ENCODE measurements around the gene KCNMA1. TPM values are rescaled to one million over a fixed set of nuclear protein-coding genes. Genes with fewer than 3 reads are reported as not detected.

The KCNMA1 gene
- total and polyA plus RNA-seq, 9 of the 15 experiments (the other 6 are each of a cell fraction or from before 2014, with no cell fraction given), result 0.01 to 0.95 (median 0.15) TPM; not detected in 4

- TF ChIP-seq, protein P1, sequence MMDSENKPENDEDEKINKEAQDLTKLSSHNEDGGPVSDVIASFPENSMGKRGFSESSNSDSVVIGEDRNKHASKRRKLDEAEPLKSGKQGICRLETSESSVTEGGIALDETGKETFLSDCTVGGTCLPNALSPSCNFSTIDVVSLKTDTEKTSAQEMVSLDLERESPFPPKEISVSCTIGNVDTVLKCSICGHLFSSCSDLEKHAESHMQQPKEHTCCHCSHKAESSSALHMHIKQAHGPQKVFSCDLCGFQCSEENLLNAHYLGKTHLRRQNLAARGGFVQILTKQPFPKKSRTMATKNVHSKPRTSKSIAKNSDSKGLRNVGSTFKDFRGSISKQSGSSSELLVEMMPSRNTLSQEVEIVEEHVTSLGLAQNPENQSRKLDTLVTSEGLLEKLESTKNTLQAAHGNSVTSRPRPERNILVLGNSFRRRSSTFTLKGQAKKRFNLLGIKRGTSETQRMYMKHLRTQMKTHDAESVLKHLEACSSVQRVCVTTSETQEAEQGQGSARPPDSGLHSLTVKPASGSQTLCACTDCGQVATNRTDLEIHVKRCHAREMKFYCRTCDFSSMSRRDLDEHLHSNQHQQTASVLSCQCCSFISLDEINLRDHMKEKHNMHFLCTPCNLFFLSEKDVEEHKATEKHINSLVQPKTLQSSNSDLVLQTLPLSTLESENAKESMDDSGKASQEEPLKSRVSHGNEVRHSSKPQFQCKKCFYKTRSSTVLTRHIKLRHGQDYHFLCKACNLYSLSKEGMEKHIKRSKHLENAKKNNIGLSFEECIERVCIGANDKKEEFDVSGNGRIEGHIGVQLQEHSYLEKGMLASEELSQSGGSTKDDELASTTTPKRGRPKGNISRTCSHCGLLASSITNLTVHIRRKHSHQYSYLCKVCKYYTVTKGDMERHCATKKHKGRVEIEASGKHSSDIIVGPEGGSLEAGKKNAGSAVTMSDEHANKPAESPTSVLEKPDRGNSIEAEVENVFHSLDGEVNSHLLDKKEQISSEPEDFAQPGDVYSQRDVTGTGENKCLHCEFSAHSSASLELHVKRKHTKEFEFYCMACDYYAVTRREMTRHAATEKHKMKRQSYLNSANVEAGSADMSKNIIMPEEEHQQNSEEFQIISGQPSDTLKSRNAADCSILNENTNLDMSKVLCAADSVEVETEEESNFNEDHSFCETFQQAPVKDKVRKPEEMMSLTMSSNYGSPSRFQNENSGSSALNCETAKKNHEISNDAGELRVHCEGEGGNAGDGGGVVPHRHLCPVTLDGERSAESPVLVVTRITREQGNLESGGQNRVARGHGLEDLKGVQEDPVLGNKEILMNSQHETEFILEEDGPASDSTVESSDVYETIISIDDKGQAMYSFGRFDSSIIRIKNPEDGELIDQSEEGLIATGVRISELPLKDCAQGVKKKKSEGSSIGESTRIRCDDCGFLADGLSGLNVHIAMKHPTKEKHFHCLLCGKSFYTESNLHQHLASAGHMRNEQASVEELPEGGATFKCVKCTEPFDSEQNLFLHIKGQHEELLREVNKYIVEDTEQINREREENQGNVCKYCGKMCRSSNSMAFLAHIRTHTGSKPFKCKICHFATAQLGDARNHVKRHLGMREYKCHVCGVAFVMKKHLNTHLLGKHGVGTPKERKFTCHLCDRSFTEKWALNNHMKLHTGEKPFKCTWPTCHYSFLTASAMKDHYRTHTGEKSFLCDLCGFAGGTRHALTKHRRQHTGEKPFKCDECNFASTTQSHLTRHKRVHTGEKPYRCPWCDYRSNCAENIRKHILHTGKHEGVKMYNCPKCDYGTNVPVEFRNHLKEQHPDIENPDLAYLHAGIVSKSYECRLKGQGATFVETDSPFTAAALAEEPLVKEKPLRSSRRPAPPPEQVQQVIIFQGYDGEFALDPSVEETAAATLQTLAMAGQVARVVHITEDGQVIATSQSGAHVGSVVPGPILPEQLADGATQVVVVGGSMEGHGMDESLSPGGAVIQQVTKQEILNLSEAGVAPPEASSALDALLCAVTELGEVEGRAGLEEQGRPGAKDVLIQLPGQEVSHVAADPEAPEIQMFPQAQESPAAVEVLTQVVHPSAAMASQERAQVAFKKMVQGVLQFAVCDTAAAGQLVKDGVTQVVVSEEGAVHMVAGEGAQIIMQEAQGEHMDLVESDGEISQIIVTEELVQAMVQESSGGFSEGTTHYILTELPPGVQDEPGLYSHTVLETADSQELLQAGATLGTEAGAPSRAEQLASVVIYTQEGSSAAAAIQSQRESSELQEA (IDR thresholded peaks at IDR 0.05; ENCODE audit: low read depth), result no peak
- TF ChIP-seq ZKSCAN1 (IDR thresholded peaks at IDR 0.05; ENCODE audit: low read depth, low read length), result no peak
These were observed 275.8 kb downstream of the KCNMA1 start (continued) for GRCh38 chr10:77361831-77362230.

- Histone ChIP-seq H3K9ac (ENCODE audit: insufficient read depth in 1 of 2, low read depth in 2 of 2, low read length in 2 of 2) (no peak overlapping the region), H3K79me2 (ENCODE audit: control insufficient read depth, insufficient read depth, low read length) (no peaks in the 10 kb centered on the region), H3K9me3 (replicated peaks; ENCODE audit: control insufficient read depth, insufficient read depth, low read depth, low read length) (no peaks in the 10 kb centered on the region), H3K27me3 (ENCODE audit: control insufficient read depth in 2 of 2, insufficient read depth in 2 of 2, low read length in 2 of 2) (peaks cover 0 to 27% of the 10 kb centered on the region in 2 experiments; a peak in 3 of 5 replicates), H3K4me2 (ENCODE audit: insufficient read depth, low read length) (no peak overlapping the region), H2AFZ (ENCODE audit: low read depth, low read length) (no peak overlapping the region), H3K4me3 (no peak overlapping the region), H3K36me3 (ENCODE audit: control insufficient read depth, insufficient read depth, low read length) (no peaks in the 10 kb centered on the region), H3K4me1 (replicated peaks in 1 of 2; ENCODE audit: control insufficient read depth in 2 of 2, insufficient read depth in 2 of 2, low read length in 2 of 2) (no peaks in the 10 kb centered on the region), H3K27ac (ENCODE audit: extremely low read depth, low read depth, low read length) (no peak overlapping the region), H4K20me1 (replicated peaks; ENCODE audit: control insufficient read depth, insufficient read depth, low read length) (no peaks in the 10 kb centered on the region; the same call in 1 of the 2 replicates), H3K9me1 (ENCODE audit: control insufficient read depth, insufficient read depth, low read length) (no peaks in the 10 kb centered on the region)
- CTCF ChIA-PET (ENCODE audit: low intra/inter-chr PET ratio), result no interaction called here
- intact Hi-C loops (cut with micrococcal nuclease) (no loop called here), in situ Hi-C loops (cut with MboI) (no loop called here)
- 2% methylated on average over 9 of the region's 9 CpGs for WGBS (ENCODE audit: insufficient coverage, low coverage, missing lambda C conversion rate)
- ATAC-seq (no peak; the same call in 2 of the 3 replicates), FAIRE-seq (no peak), DNase-seq (ENCODE audit: extremely low read depth in 1 of 4, low spot score in 3 of 4) (no peak)
- TF ChIP-seq PURB (CRISPR knock-in tag; IDR thresholded peaks at IDR 0.05; ENCODE audit: low read depth) (no peak), TBL1XR1 (IDR thresholded peaks at IDR 0.05; ENCODE audit: low read length in 2 of 2) (no peak), ZBED1 (IDR thresholded peaks at IDR 0.05) (no peak), FUS (optimal IDR thresholded peaks at IDR 0.05; ENCODE audit: low read depth, low read length) (no peak)
- TF ChIP-seq, protein P2, sequence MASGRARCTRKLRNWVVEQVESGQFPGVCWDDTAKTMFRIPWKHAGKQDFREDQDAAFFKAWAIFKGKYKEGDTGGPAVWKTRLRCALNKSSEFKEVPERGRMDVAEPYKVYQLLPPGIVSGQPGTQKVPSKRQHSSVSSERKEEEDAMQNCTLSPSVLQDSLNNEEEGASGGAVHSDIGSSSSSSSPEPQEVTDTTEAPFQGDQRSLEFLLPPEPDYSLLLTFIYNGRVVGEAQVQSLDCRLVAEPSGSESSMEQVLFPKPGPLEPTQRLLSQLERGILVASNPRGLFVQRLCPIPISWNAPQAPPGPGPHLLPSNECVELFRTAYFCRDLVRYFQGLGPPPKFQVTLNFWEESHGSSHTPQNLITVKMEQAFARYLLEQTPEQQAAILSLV (tag; IDR thresholded peaks at IDR 0.05), result no peak
- TF ChIP-seq, protein P3, sequence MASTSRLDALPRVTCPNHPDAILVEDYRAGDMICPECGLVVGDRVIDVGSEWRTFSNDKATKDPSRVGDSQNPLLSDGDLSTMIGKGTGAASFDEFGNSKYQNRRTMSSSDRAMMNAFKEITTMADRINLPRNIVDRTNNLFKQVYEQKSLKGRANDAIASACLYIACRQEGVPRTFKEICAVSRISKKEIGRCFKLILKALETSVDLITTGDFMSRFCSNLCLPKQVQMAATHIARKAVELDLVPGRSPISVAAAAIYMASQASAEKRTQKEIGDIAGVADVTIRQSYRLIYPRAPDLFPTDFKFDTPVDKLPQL (IDR thresholded peaks at IDR 0.05; ENCODE audit: extremely low read depth, insufficient read length), result no peak
- POLR2A ChIA-PET, result interaction anchor here (1.1 kb wide), 1 partner anchor 116 kb away, joined by 4 read pairs; no protein-coding TSS in a partner anchor
- no TSS peak for BruUV-seq (replicated peaks)
These were observed 276.2 kb downstream of the KCNMA1 start for GRCh38 chr10:77361426-77361825.
